GM21737 (cell line): ENCODE data around the gene GPN2.

Experiments
- ATAC-seq: cut with Tn5 transposase; IDR thresholded peaks from one replicate; pipeline ENCODE4 v1.9.1; 2021; ENCODE audit warnings: mild to moderate bottlenecking, moderate library complexity; ENCODE audit not compliant: unreplicated experiment

Gene GPN2

DNA sequence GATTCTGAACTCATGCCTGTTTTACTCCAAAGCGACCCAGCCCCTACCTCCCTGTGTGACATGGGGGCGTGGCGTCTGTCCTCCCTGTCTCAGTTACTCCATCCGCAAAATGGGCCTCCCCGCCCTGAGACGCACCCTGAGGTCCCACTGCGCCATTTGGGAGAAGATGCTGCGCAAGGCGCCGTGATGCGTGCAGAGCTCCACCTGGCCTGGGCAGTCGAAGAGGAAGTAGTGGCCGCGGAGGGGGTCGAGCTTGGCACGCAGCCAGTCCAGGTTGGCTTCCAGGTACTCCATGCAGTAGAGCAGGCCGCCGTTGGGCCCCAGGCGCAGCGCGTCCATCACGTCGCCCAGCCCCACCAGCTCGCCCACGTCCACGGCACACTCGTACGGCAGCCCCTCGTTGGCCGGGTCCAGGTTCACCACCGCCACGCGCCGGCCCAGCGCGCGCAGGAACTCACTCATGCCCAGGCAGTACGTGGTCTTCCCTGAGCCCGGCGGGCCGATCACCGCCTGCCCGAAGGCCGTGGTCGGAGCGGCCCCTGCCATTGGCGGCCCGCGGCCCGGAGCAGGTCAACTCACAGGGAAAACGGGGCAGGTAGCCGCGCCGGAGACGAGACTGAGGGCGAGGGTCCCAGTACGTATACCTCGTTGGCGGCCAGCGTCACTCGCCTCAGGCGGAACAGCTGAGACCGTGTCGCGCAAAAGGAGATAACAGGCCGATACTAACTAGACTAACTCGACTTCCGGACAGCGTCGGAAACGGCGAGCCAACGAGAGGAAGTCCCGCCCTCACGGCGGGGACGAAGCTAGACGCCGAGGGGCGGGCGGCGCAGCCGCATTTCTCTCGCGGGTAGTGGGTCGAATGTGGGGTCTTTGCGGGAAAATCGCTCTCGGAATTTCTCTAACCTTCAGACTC lies at the start of gene GPN2:
Gene GPN2, minus strand, starts transcription at position 733 of the 916 bp plus-strand sequence. Its CDS starts 187 bp downstream, at position 546.
- ATAC-seq = peak; percentile 81

DNA sequence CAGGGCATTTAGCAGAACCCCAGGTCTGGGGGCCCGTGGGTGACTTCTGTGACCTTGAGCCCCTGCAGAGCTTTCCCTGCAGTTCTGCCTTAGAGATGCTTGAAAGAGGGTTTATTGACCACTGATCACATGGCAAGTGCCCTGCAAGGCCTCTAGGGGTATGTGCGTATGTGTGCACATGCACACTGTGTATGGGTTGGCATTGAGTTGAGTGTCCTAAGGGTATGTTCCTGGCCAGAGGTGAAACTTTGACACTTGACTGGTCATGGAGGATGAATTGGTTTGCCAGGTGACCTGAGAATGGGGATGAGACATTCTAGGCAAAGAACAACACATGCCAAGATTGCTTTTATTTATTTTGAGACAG lies 48.6 kb upstream of the GPN2 start:
- no peak for ATAC-seq

DNA sequence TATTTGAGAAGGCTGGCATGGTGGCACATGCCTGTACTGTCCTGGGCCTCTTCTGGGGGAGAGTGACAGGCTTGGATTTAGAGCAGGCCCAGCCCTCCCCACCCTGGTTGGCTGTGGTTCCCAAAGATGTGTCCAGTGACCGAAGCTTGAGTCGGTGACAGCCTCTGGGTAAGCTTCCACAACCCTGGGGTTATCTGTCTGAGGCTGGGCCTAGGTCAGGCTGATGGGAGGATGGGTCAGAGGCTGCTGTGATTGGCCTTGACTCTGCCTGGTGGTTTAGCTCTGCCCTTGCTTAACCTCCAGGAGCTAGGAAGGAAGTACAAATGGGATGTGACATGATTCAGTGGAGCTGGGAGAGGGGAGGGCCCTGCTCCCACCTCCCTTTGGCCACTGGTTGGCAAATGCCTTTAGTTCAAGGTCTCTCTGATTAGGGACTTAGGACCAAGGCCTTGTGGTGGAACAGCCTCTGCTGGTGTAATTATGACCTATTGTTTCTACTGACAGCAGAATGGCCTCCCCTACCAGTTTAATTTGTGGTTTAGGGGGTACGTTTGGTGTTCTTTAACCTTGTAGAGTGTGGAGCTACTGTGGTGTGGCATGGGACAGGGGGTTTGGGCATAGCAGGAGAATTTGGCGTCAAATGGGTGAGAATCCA lies 48.0 kb upstream of the GPN2 start:
- ATAC-seq = no peak

GRCh38 chr1:26936823-26937222 lies 46.7 kb upstream of the GPN2 start:
- no peak for ATAC-seq

GRCh38 chr1:26932531-26932930 lies 42.4 kb upstream of the GPN2 start:
- ATAC-seq = no peak

DNA sequence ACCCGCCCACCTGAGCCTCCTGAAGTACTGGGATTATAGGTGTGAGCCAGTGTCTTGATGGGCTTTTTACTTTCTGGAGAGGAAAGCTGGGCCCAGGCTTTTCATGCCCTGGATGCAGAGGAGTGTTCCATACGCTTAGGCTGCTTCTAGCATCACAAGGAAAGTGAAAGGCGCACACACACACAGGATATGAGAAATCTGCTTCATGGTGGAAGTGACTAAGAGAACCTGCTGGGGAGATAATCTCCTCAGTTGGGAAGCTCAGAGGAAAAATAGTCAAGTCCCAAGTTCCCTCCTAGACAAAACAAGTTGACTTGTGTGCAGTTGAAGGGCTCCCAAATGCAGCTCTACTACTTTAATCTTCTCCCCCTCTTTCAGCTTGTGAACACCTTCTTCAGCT lies 33.6 kb upstream of the GPN2 start:
- no peak for ATAC-seq

- ATAC-seq = no peak
Observed at GRCh38 chr1:26922901-26923300, 32.8 kb upstream of the GPN2 start.

DNA sequence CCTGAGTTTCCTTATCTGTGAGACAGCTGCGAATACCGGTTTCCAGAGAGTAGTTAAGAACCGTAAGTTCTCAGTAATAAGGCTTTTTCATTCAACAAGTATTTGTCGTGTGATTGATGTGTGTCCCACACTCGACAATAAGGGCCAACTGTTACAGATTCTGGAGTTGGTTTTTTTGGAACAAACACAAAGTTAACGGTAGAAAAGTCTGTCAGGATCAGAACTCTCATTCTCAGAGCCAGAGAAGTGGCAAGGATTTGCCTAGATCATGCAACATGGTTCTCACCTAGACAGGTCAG lies 32.3 kb upstream of the GPN2 start:
- no peak for ATAC-seq

- peak; percentile 95 for ATAC-seq
Observed at GRCh38 chr1:26921540-26922430, 31.7 kb upstream of the GPN2 start, which contains the start of gene NUDC. TSS of gene NUDC (plus strand) at chr1:26921743. CDS start at chr1:26921849, 106 bp downstream.

GRCh38 chr1:26921126-26921539 lies 31.1 kb upstream of the GPN2 start:
- peak; percentile 16 for ATAC-seq

- ATAC-seq = no peak
Observed at GRCh38 chr1:26915204-26915842, 25.2 kb upstream of the GPN2 start.

- no peak for ATAC-seq
Observed at GRCh38 chr1:26913754-26914619, 23.9 kb upstream of the GPN2 start, which contains the start of gene NR0B2. TSS of gene NR0B2 (minus strand) at chr1:26913975. CDS start at chr1:26913940, 35 bp downstream.

DNA sequence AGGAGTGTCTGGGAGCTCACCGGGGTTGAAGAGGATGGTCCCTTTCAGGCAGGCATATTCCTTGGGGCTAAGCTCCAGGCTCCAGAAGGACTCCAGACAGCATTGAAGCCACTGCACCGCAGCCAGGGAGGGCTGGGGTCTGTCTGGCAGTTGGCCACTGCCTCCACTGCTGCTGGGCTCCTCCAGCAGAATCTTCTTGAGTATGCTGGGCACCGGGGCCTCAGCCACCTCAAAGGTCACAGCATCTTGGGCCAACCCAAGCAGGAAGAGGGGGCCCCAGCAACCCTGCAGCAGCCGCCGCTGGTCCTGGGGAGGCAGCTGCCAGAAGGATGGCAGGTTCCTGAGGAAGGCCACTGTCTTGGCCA lies 23.3 kb upstream of the GPN2 start:
- ATAC-seq = no peak

DNA sequence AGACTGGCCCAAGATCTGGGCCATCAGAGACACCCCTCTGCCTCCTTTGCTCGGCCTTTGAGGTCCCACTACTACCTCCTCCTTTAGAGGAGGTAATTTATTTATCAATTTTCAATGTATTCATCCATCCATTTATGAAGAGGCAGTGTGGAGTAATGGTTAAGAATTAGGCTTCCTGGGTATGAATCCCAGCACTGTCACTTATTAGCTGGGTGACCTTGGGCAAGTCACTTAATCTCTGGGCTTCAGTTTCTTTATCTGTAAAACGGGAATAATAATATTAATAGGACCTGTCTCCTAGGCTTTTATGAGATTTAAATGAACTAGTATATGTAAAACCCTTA lies 22.0 kb upstream of the GPN2 start:
- no peak for ATAC-seq

DNA sequence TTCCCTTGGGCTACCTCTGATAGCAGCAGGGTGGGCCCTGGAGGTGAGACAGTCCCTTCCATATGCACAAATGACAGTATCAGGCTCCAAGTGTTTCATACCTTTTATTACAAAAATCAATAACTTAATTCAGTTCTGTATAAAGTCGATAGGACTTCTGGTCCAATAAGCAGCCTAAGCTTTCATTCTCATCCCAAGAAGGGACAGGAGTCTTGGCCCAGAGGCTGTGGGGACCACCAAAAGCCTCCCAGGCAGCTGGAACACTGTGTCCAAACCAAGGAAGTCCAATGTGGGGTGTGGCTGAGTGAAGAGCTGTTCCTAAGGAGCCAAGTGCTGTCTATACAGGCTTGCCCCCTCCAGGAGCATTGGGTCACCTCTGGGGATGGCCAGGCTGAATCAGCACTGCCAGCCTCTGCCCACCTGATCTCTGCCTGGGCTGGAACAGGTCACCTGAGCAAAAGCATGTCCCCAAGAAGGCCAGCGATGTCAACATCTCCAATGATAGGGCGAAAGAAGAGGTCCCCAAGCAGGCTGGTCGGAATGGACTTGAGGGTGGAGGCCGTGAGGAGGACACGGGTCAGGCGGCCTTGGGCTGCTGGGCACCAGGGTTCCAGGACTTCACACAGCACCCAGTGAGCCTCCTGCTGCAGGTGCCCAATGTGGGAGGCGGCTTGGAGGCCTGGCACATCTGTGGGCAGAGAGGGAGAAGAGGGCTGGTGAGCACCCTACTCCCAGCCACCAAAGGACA lies 21.5 kb upstream of the GPN2 start:
- no peak for ATAC-seq

GRCh38 chr1:26910343-26911160 lies 20.5 kb upstream of the GPN2 start:
- no peak for ATAC-seq

- ATAC-seq = no peak
Observed at GRCh38 chr1:26909951-26910342, 19.9 kb upstream of the GPN2 start.
